GM18508 (cell line): ENCODE data around the gene CDK15.

ENCODE experiments used
- ATAC-seq: cut with Tn5 transposase; IDR thresholded peaks from one replicate; pipeline ENCODE4 v1.9.1; 2021; ENCODE audit warnings: moderate number of reproducible peaks; ENCODE audit not compliant: insufficient read depth, unreplicated experiment

CDK15 gene

GRCh38 chr2:201900362-201900761, 94.0 kb downstream of the CDK15 start:
- peak; percentile 78 for ATAC-seq

- no peak for ATAC-seq
Observed at GRCh38 chr2:201901786-201902185, 95.4 kb downstream of the CDK15 start.

- ATAC-seq = peak; percentile 70
Observed at GRCh38 chr2:201904538-201905420, 98.4 kb downstream of the CDK15 start.

- no peak for ATAC-seq
Observed at GRCh38 chr2:201906777-201907562, 100.6 kb downstream of the CDK15 start.

GRCh38 chr2:201907563-201907881, 101.2 kb downstream of the CDK15 start:
- ATAC-seq = no peak

- ATAC-seq = no peak
Observed at GRCh38 chr2:201908901-201909300, 102.6 kb downstream of the CDK15 start.

- ATAC-seq = no peak
Observed at GRCh38 chr2:201909348-201909747, 103.0 kb downstream of the CDK15 start.

- no peak for ATAC-seq
Observed at GRCh38 chr2:201909961-201910361, 103.6 kb downstream of the CDK15 start.

GRCh38 chr2:201911372-201911771, 105.0 kb downstream of the CDK15 start:
- ATAC-seq = no peak

- no peak for ATAC-seq
Observed at GRCh38 chr2:201913201-201913600, 106.9 kb downstream of the CDK15 start.

GRCh38 chr2:201915446-201915845, 109.1 kb downstream of the CDK15 start:
- ATAC-seq = peak; percentile 72

GRCh38 chr2:201916565-201916964, 110.2 kb downstream of the CDK15 start:
- ATAC-seq = no peak

- ATAC-seq = no peak
Observed at GRCh38 chr2:201918616-201919307, 112.4 kb downstream of the CDK15 start.

- no peak for ATAC-seq
Observed at GRCh38 chr2:201919308-201919634, 112.9 kb downstream of the CDK15 start.

- ATAC-seq = no peak
Observed at GRCh38 chr2:201923436-201924328, 117.3 kb downstream of the CDK15 start.

- no peak for ATAC-seq
Observed at GRCh38 chr2:201924453-201924852, 118.1 kb downstream of the CDK15 start.

GRCh38 chr2:201925056-201925455, 118.7 kb downstream of the CDK15 start:
- ATAC-seq = no peak

GRCh38 chr2:201926067-201926466, 119.7 kb downstream of the CDK15 start:
- ATAC-seq = no peak

- no peak for ATAC-seq
Observed at GRCh38 chr2:201928363-201928762, 122.0 kb downstream of the CDK15 start.
